K562 (cell line): ENCODE measurements around the gene AFF2. TPM values are rescaled to one million over a fixed set of nuclear protein-coding genes. Genes with fewer than 3 reads are reported as not detected.

Experiments
- ATAC-seq: fragments of 200-7000 bp; cut with Tn5 transposase; 3 replicates; pipeline ENCODE4 v1.9.1; 2020; ENCODE audit warnings: moderate library complexity
- BruUV-seq: library from RNA; stranded (reverse); fragments of 400-500 nt; replicated peaks from 2 replicates; lab custom pipeline; 2021; lab: Mats Ljungman, UMichigan
- CTCF ChIA-PET: fragments of 300-600 bp; formaldehyde crosslinking; extraction: SDS; loops from one replicate; lab custom pipeline; 2021; ENCODE audit warnings: low intra/inter-chr PET ratio; lab: Yijun Ruan, JAX
- POLR2A ChIA-PET: fragments of 300-600, 350-650 bp; sonication (Branson Sonifier 250); formaldehyde crosslinking; extraction: SDS; loops from one replicate; lab custom pipeline; 2021; ENCODE audit warnings: antibody characterized with exemption, inconsistent platforms; lab: Yijun Ruan, JAX
- DNase-seq, 4 experiments: peaks; one replicate each; pipeline versions ENCODE4 v3.0.0 to v3.0.0-alpha.2; 2011 to 2018; ENCODE audit warnings: low spot score in 3 of 4, mixed read lengths in 3 of 4; ENCODE audit errors: extremely low read depth in 1 of 4
- FAIRE-seq: peaks from 2 replicates; lab custom pipeline; 2011; peaks lifted over from hg19 to GRCh38; lab: Jason Lieb, UNC
- H2AFZ ChIP-seq: 2 replicates; pipeline ENCODE4 v1.6.0; 2011; ENCODE audit warnings: low read depth, low read length, control low read depth, inconsistent platforms
- H3K27ac ChIP-seq: fragments of 200-600 bp; 3 replicates; pipeline ENCODE4 v1.8.0; 2011; ENCODE audit warnings: low read depth, mild to moderate bottlenecking, control low read depth, inconsistent platforms, low read length, moderate library complexity, mixed read lengths; ENCODE audit errors: extremely low read depth
- H3K27me3 ChIP-seq, 2 experiments: fragments of 300-600 bp in 1 of 2; 2 replicates in 1 of 2; 3 replicates in 1 of 2; pipeline versions ENCODE4 v1.6.0 to v1.8.0; 2011; ENCODE audit warnings: inconsistent platforms in 2 of 2, low read length in 2 of 2, mild to moderate bottlenecking in 1 of 2, mixed read lengths in 1 of 2, moderate library complexity in 1 of 2; ENCODE audit not compliant: control insufficient read depth in 2 of 2, insufficient read depth in 2 of 2
- H3K36me3 ChIP-seq: fragments of 300-600 bp; 3 replicates; pipeline ENCODE4 v1.8.0; 2011; ENCODE audit warnings: mild to moderate bottlenecking, low read length, inconsistent platforms; ENCODE audit not compliant: control insufficient read depth, insufficient read depth
- H3K4me1 ChIP-seq, 2 experiments: fragments of 200-600 bp in 1 of 2; replicated peaks in 1 of 2; 2 replicates in 1 of 2; 3 replicates in 1 of 2; pipeline versions ENCODE4 v1.5.1 to v1.8.0; 2011; ENCODE audit warnings: inconsistent platforms in 2 of 2, low read length in 2 of 2, mild to moderate bottlenecking in 1 of 2, mixed read lengths in 1 of 2, moderate library complexity in 1 of 2; ENCODE audit not compliant: control insufficient read depth in 2 of 2, insufficient read depth in 2 of 2
- H3K4me2 ChIP-seq: 2 replicates; pipeline ENCODE4 v1.6.1; 2011; ENCODE audit warnings: low read length, control low read depth, inconsistent platforms, mixed read lengths; ENCODE audit not compliant: insufficient read depth
- H3K4me3 ChIP-seq: fragments of 200-600 bp; sonication (generic), shearing (Covaris generic); 2 replicates; pipeline ENCODE4 v1.5.1; 2016; ENCODE audit warnings: control low read depth, inconsistent platforms
- H3K79me2 ChIP-seq: fragments of 200-600 bp; 3 replicates; pipeline ENCODE4 v1.8.0; 2011; ENCODE audit warnings: low read length, inconsistent platforms; ENCODE audit not compliant: control insufficient read depth, insufficient read depth
- H3K9ac ChIP-seq, 2 experiments: 2 replicates each; pipeline versions ENCODE4 v1.6.0 to v1.6.1; 2011; ENCODE audit warnings: low read depth in 2 of 2, low read length in 2 of 2, control low read depth in 1 of 2, inconsistent platforms in 1 of 2, mild to moderate bottlenecking in 1 of 2, mixed read lengths in 1 of 2; ENCODE audit not compliant: insufficient read depth in 1 of 2
- H3K9me1 ChIP-seq: one replicate; pipeline ENCODE4 v1.6.0; 2011; ENCODE audit warnings: inconsistent platforms, mild to moderate bottlenecking, low read length, moderate library complexity; ENCODE audit not compliant: control insufficient read depth, insufficient read depth
- H3K9me3 ChIP-seq: replicated peaks from 2 replicates; pipeline ENCODE4 v1.5.1; 2011; ENCODE audit warnings: low read depth, low read length, inconsistent platforms; ENCODE audit not compliant: control insufficient read depth, insufficient read depth
- H4K20me1 ChIP-seq: replicated peaks from 2 replicates; pipeline ENCODE4 v1.6.1; 2011; ENCODE audit warnings: low read length, inconsistent platforms, mixed read lengths; ENCODE audit not compliant: control insufficient read depth, insufficient read depth
- NEUROD1 ChIP-seq: fragments of 150-350 bp; IDR thresholded peaks from 2 replicates; pipeline ENCODE4 v1.6.1; 2014; ENCODE audit warnings: borderline replicate concordance, low read length, low read depth; ENCODE audit not compliant: partially characterized antibody
- PTTG1 ChIP-seq: fragments of 450-650 bp; IDR thresholded peaks from 2 replicates; pipeline ENCODE4 v1.6.1; 2016; ENCODE audit warnings: low read depth, mild to moderate bottlenecking, missing genetic modification characterization, missing compliant biosample characterization
- ZNF23 ChIP-seq: fragments of 250-450 bp; sonication (Bioruptor Pico); IDR thresholded peaks from 2 replicates; pipeline ENCODE4 v1.4.0; 2020; ENCODE audit warnings: mild to moderate bottlenecking
- ZNF354B ChIP-seq: fragments of 250-450 bp; sonication (Bioruptor Pico); IDR thresholded peaks from 2 replicates; pipeline ENCODE4 v1.4.0; 2020
- WGBS: fragments of 100-300 bp; shearing (Covaris generic); methylation state at CpG from one replicate; pipeline ENCODE4 v1.1.6; 2016; ENCODE audit warnings: low coverage, mixed read lengths; ENCODE audit not compliant: insufficient coverage; ENCODE audit errors: missing lambda C conversion rate; 5-methylcytosine and 5-hydroxymethylcytosine counted together
- in situ Hi-C: fragments of 300-500 bp; cut with MboI; formaldehyde crosslinking; loops from 4 replicates; pipeline ENCODE4 v1.15.0; 2018; ENCODE audit warnings: inconsistent platforms, mixed read lengths
- intact Hi-C: fragments of 100-400 bp; cut with micrococcal nuclease; formaldehyde crosslinking; loops from 2 replicates; pipeline ENCODE4 v1.14.2; 2022
- polyA plus RNA-seq, 8 experiments: library from polyadenylated mRNA; depleted of rRNA in 4 of 8; stranded (reverse) in 5 of 8; unstranded in 3 of 8; fragments of >200 nt; fragmentation: Nextera tagmentation in 2 of 8; fragmentation: Illumina TruSeq in 1 of 8; extraction: Ambion mirVana in 2 of 8; extraction: Trizol in 1 of 8; gene quantifications; 2 replicates each; pipeline versions ENCODE4 v1.2.1 to v1.2.3, GENCODE V29; 2011 to 2014; ENCODE audit warnings: inconsistent platforms in 1 of 8, missing spikeins in 1 of 8
- total RNA-seq, 7 experiments: library from RNA; depleted of rRNA in 6 of 7; stranded (reverse); fragments of >200 nt in 6 of 7; fragmentation: Illumina TruSeq in 2 of 7; extraction: Trizol in 2 of 7; gene quantifications; 2 replicates each; pipeline versions ENCODE4 v1.2.1 to v1.2.3, GENCODE V29; 2011 to 2021; ENCODE audit warnings: low replicate concordance in 1 of 7
- TF ChIP-seq, protein P1 (sequence below): fragments of 250-450 bp; sonication (Bioruptor Pico); IDR thresholded peaks from 2 replicates; pipeline ENCODE4 v1.5.0; 2021
- TF ChIP-seq, protein P2 (sequence below): fragments of 450-650 bp; IDR thresholded peaks from 2 replicates; pipeline ENCODE4 v1.6.1; 2017; ENCODE audit warnings: mild to moderate bottlenecking, moderate library complexity
- TF ChIP-seq, protein P3 (sequence below): sonication (generic); formaldehyde crosslinking; IDR thresholded peaks from 2 replicates; pipeline ENCODE4 v1.9.0; 2022; ENCODE audit warnings: mild to moderate bottlenecking, missing genetic modification reagents

The AFF2 gene
- total and polyA plus RNA-seq, 9 of the 15 experiments (the other 6 are each of a cell fraction or from before 2014, with no cell fraction given), result 0.01 to 0.20 (median 0.07) TPM

DNA sequence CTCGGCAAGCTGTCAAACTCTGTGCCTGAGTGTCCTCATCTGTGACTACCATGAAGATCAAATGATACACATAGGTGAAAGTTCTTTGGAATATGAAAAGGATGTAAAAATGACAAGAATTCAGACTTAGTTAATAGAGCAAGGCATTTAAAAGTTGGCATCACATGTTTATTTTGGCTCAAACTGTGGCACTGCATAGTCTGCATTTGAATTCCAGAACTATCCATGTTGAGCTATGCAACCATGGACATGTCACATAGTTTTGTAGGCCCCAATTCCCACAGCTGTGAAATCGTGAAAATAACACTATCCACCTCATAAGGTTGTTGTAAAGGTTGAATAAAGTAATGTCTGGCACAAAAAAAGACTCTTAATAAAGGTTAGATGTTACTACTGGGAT lies 33.9 kb downstream of the AFF2 start:
- no peak for ATAC-seq
- no peak overlapping the region for H3K9ac ChIP-seq
- no peak overlapping the region for H3K27ac ChIP-seq
- in situ Hi-C loops (no loop called here), intact Hi-C loops (no loop called here)
- no peaks in the 10 kb centered on the region for H3K9me1 ChIP-seq
- no peaks in the 10 kb centered on the region for H3K79me2 ChIP-seq
- no peak for FAIRE-seq
- no peak for DNase-seq
- no peaks in the 10 kb centered on the region for H4K20me1 ChIP-seq
- ChIA-PET CTCF (no interaction called here), POLR2A (no interaction called here)
- no TSS peak for BruUV-seq
- H3K4me3 ChIP-seq, result no peak overlapping the region
- 29% methylated on average over 2 of the region's 2 CpGs for WGBS
- H3K9me3 ChIP-seq, result no peaks in the 10 kb centered on the region
- no peak overlapping the region for H3K4me2 ChIP-seq
- TF ChIP-seq PTTG1 (tag), result no peak
- no peak for TF ChIP-seq ZNF354B (CRISPR knock-in tag)
- TF ChIP-seq, protein P1, sequence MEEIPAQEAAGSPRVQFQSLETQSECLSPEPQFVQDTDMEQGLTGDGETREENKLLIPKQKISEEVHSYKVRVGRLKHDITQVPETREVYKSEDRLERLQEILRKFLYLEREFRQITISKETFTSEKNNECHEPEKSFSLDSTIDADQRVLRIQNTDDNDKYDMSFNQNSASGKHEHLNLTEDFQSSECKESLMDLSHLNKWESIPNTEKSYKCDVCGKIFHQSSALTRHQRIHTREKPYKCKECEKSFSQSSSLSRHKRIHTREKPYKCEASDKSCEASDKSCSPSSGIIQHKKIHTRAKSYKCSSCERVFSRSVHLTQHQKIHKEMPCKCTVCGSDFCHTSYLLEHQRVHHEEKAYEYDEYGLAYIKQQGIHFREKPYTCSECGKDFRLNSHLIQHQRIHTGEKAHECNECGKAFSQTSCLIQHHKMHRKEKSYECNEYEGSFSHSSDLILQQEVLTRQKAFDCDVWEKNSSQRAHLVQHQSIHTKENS (CRISPR knock-in tag), result no peak
- TF ChIP-seq, protein P2, sequence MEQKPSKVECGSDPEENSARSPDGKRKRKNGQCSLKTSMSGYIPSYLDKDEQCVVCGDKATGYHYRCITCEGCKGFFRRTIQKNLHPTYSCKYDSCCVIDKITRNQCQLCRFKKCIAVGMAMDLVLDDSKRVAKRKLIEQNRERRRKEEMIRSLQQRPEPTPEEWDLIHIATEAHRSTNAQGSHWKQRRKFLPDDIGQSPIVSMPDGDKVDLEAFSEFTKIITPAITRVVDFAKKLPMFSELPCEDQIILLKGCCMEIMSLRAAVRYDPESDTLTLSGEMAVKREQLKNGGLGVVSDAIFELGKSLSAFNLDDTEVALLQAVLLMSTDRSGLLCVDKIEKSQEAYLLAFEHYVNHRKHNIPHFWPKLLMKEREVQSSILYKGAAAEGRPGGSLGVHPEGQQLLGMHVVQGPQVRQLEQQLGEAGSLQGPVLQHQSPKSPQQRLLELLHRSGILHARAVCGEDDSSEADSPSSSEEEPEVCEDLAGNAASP, result no peak
- TF ChIP-seq, protein P3, sequence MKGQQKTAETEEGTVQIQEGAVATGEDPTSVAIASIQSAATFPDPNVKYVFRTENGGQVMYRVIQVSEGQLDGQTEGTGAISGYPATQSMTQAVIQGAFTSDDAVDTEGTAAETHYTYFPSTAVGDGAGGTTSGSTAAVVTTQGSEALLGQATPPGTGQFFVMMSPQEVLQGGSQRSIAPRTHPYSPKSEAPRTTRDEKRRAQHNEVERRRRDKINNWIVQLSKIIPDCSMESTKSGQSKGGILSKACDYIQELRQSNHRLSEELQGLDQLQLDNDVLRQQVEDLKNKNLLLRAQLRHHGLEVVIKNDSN (CRISPR knock-in tag), result no peak
- no peak for TF ChIP-seq ZNF23 (CRISPR knock-in tag)
- no peak for TF ChIP-seq NEUROD1
- H3K27me3 ChIP-seq, result no peaks in the 10 kb centered on the region
- no peaks in the 10 kb centered on the region; a peak in 2 of 5 replicates for H3K4me1 ChIP-seq
- H3K36me3 ChIP-seq, result no peaks in the 10 kb centered on the region
- no peak overlapping the region for H2AFZ ChIP-seq
